ENCODE results near the gene EIF1.
"Not testable (repeated sequence)": the region's sequence is repeated elsewhere in the genome, so short reads cannot be mapped to it uniquely, and the experiment has no call there.

EIF1 gene

GRCh38 chr17:41688641-41689496 is at the start of gene EIF1:
Gene EIF1 (plus strand): TSS chr17:41688885. CDS start chr17:41689039, 154 bp downstream.
- DNase-seq (ENCODE audit: low spot score): peak; percentile 99

- DNase-seq (ENCODE audit: low spot score): no peak
These were observed 49.7 kb upstream of the EIF1 start for GRCh38 chr17:41638941-41639340.

- no peak for DNase-seq (ENCODE audit: low spot score)
These were observed 48.9 kb upstream of the EIF1 start for GRCh38 chr17:41639492-41640473.

- DNase-seq (ENCODE audit: low spot score): not testable (repeated sequence)
These were observed 48.1 kb upstream of the EIF1 start for GRCh38 chr17:41640596-41640995.

- DNase-seq (ENCODE audit: low spot score): no peak
These were observed 46.2 kb upstream of the EIF1 start for GRCh38 chr17:41642252-41643156.

GRCh38 chr17:41647038-41647813 is 41.5 kb upstream of the EIF1 start:
- no peak for DNase-seq (ENCODE audit: low spot score)

- DNase-seq (ENCODE audit: low spot score): peak; percentile 78
These were observed 40.7 kb upstream of the EIF1 start for GRCh38 chr17:41647940-41648410.

GRCh38 chr17:41648411-41649195 is 40.1 kb upstream of the EIF1 start:
- peak; percentile 85 for DNase-seq (ENCODE audit: low spot score)

GRCh38 chr17:41649923-41650519 is 38.7 kb upstream of the EIF1 start:
- no peak for DNase-seq (ENCODE audit: low spot score)

GRCh38 chr17:41650794-41651624 is 37.7 kb upstream of the EIF1 start:
- no peak for DNase-seq (ENCODE audit: low spot score)

GRCh38 chr17:41651625-41652460 is 36.8 kb upstream of the EIF1 start:
- DNase-seq (ENCODE audit: low spot score): no peak

- DNase-seq (ENCODE audit: low spot score): no peak
These were observed 36.2 kb upstream of the EIF1 start for GRCh38 chr17:41652461-41652970.

- no peak for DNase-seq (ENCODE audit: low spot score)
These were observed 35.3 kb upstream of the EIF1 start for GRCh38 chr17:41653421-41653820.

- DNase-seq (ENCODE audit: low spot score): no peak
These were observed 34.6 kb upstream of the EIF1 start for GRCh38 chr17:41653892-41654677.

- no peak for DNase-seq (ENCODE audit: low spot score)
These were observed 33.7 kb upstream of the EIF1 start for GRCh38 chr17:41654678-41655607.

All from RKO (cell line).